Spleen (tissue), 7 donors: Measurements from ENCODE around the gene ZNF536.

Experiments
- CTCF ChIP-seq, 11 experiments: fragments of 200-600 bp in 7 of 11; fragments of 450-650 bp in 4 of 11; sonication (generic) in 4 of 11; IDR thresholded peaks in 8 of 11; conservative IDR thresholded peaks in 3 of 11; 1 replicate in 7 of 11; 2 replicates in 4 of 11; pipeline versions ENCODE4 v1.4.0 to v1.8.0; 2016 to 2021; ENCODE audit warnings: antibody characterized with exemption in 11 of 11, inconsistent platforms in 4 of 11, mild to moderate bottlenecking in 1 of 11
- POLR2A ChIP-seq, 3 donors: fragments of 450-650 bp; IDR thresholded peaks; one replicate each; pipeline ENCODE4 v1.5.1; 2017; ENCODE audit warnings: antibody characterized with exemption in 3 of 3, mild to moderate bottlenecking in 1 of 3
- POLR2AphosphoS5 ChIP-seq, 3 donors: sonication (generic); formaldehyde crosslinking; IDR thresholded peaks; one replicate each; pipeline ENCODE4 v1.5.1; 2017; ENCODE audit warnings: antibody characterized with exemption in 3 of 3
- donor health status: DM: no; HTN: no; CAD: no; lungs with moderate emphysema.
- donor health status: DM: no; HTN: no; CAD: no.
- donor health status: DM: no; HTN: no; CAD: no.

GRCh38 chr19:30521937-30522336, 149.8 kb downstream of the ZNF536 start:
- TF ChIP-seq CTCF (IDR thresholded peaks at IDR 0.05 in 8 of 11, conservative IDR thresholded peaks at IDR 0.05 in 3 of 11) (no peak), POLR2A (IDR thresholded peaks at IDR 0.05) (no peak), POLR2AphosphoS5 (IDR thresholded peaks at IDR 0.05) (no peak)
